Measurements from ENCODE around the gene ZNFX1. TPM values are rescaled to one million over a fixed set of nuclear protein-coding genes. Genes with fewer than 3 reads are reported as not detected.

Gene ZNFX1
- total and polyA plus RNA-seq, 11 donors = 6.4 to 55.8 (median 26.4) TPM

DNA sequence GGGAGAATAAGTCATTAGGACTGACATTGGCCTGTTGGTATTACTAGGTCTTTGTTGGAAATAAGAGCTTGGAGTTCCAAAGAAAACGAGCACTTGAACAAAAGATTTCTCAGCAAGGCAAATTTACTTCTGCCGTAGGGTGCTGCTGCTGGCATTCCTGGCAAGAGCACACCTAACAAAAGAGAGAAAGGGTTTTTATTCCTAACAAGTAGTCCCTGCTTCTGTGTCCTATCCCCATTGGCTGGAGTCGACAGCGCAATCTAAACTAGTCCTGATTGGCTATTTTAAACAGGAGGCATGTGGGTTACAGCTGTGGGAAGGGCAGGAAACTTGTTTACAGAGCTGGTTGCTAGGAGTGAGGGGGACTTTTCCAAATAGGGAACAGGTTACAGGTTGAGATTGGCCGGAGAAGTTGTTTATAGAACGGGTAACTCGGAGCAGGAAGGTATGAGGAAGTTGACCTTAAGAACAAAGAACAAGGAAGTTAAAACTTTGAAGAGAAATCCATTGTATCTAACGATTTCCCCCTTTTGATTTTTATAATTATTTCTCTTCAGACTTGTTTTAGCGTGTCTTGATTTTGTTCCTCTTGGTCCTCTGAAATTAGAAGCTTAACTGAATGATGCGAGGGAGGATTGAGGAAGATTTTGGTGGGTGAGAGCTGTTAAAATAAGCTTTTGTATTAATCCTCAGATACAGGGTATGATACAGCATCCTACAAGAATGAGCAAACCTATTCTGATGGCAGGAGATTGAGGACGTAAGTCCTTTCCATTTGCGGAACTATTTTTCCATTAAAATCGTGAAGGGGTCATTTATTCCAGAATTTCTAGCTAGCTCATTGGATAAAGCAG, 3.4 kb upstream of the ZNFX1 start:
- Histone ChIP-seq H3K27me3 (no peaks in the 10 kb centered on the region), H3K9me3 (peaks cover 0 to 65% (median 25%) of the 10 kb centered on the region in 12 donors), H3K27ac (peak overlapping the region in 2 of 12 donors; percentile 16 to 21), H3K4me3 (peak overlapping the region in 1 of 12 donors; percentile 79), H3K4me1 (peaks cover 13 to 64% (median 34%) of the 10 kb centered on the region in 12 donors), H3K36me3 (peaks cover 16 to 77% (median 66%) of the 10 kb centered on the region in 9 donors)
- intact Hi-C loops (cut with DNase I) = no loop called here
- WGBS, 4 donors = 64 to 71% (median 68%) methylated on average over 13 of the region's 13 CpGs
- DNase-seq = no peak
- ATAC-seq = no peak
- TF ChIP-seq POLR2A (IDR thresholded peaks at IDR 0.05) (no peak), CTCF (IDR thresholded peaks at IDR 0.05) (no peak)

- DNase-seq = no peak
- ATAC-seq = no peak
- intact Hi-C loops (cut with DNase I) = no loop called here
- H3K27ac ChIP-seq = peak overlapping the region in 2 of 12 donors; percentile 16 to 99
- peaks cover 16 to 73% (median 62%) of the 10 kb centered on the region in 9 donors for H3K36me3 ChIP-seq
- WGBS, 4 donors = 62 to 71% (median 67%) methylated on average over 6 of the region's 6 CpGs
- peak overlapping the region in 9 of 12 donors; percentile 64 to 90 (median 79) for H3K4me3 ChIP-seq
- TF ChIP-seq CTCF (IDR thresholded peaks at IDR 0.05) = no peak
- TF ChIP-seq POLR2A (IDR thresholded peaks at IDR 0.05) = no peak
- H3K9me3 ChIP-seq = peaks cover 0 to 58% (median 18%) of the 10 kb centered on the region in 12 donors
- H3K27me3 ChIP-seq = no peaks in the 10 kb centered on the region
- peaks cover 19 to 71% (median 42%) of the 10 kb centered on the region in 12 donors for H3K4me1 ChIP-seq
Measured at GRCh38 chr20:49280463-49281058, 2.7 kb upstream of the ZNFX1 start.

DNA sequence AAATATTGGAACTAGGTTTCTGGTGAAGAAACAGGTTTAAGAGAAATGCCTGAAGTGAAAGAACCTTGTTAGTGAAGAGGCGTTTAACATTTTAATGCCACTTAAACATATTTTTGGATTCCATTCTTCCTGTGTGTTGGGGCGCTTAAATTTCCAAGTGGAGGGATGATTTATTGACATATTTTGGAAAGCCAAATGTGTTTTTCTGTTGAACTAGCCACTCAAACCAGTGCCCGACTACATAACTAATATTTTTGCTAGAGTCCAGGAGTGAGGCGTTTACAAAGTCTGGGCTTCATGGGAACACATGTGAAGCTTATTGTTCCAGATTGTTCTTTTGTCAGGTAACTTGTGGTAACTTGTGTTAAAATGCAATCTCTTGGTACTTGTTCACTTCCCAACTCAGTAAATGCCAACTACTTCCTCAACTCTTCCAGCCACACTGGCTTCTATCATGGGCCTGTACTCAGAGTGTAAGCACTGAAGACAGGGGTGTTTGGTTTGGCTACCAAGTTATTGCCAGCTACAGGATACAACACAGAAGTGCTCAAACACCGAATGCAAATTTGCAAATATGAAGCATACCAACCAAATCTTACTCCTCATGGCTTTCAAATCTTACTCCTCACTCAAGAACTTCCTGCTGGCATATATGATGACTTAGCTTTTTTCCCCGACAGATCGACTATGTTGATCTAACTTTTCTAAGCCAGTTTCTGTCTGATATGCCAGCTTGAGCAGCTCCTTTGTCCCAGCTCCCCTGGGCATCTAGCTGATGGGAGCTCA, 2.0 kb upstream of the ZNFX1 start:
- Histone ChIP-seq H3K36me3 (peaks cover 16 to 73% (median 62%) of the 10 kb centered on the region in 9 donors), H3K27ac (peak overlapping the region in 6 of 12 donors; percentile 90 to 99 (median 96)), H3K9me3 (peaks cover 0 to 51% (median 13%) of the 10 kb centered on the region in 12 donors), H3K4me3 (peak overlapping the region in 11 of 12 donors; percentile 64 to 90 (median 82)), H3K27me3 (no peaks in the 10 kb centered on the region), H3K4me1 (peaks cover 20 to 78% (median 47%) of the 10 kb centered on the region in 12 donors)
- ATAC-seq (no peak), DNase-seq (no peak)
- WGBS, 4 donors = 66 to 70% (median 66%) methylated on average over 7 of the region's 7 CpGs
- no peak for TF ChIP-seq POLR2A (IDR thresholded peaks at IDR 0.05)
- TF ChIP-seq CTCF (IDR thresholded peaks at IDR 0.05) = no peak
- intact Hi-C loops (cut with DNase I) = loop anchor here in 1 of 10 donors (2.0 kb wide), 1 partner anchor 91 kb away; the partner anchor contains the start of gene STAU1

All from heart left ventricle (tissue), 16 donors.